Esophagus squamous epithelium (tissue), 5 donors: ENCODE data around the gene FBXO5. TPM values are rescaled to one million over a fixed set of nuclear protein-coding genes. Genes with fewer than 3 reads are reported as not detected.

Experiments used
- DNase-seq: peaks from one replicate; lab custom pipeline; 2025; lab: John Stamatoyannopoulos, UW
- H3K27ac ChIP-seq, 4 donors: fragments of 200-600 bp; sonication (generic); one replicate each; pipeline ENCODE4 v1.5.1; 2016 to 2019; ENCODE audit warnings: mild to moderate bottlenecking in 1 of 4
- H3K27me3 ChIP-seq, 4 donors: fragments of 200-600 bp; sonication (generic); 1 replicate in 3 of 4; 2 replicates in 1 of 4; pipeline versions ENCODE4 v1.5.1 to v1.6.0; 2017 to 2021; ENCODE audit warnings: antibody characterized with exemption in 1 of 4
- H3K36me3 ChIP-seq, 3 donors: fragments of 200-600 bp; sonication (generic); one replicate each; pipeline ENCODE4 v1.5.1; 2016 to 2019
- H3K4me1 ChIP-seq, 3 donors: fragments of 200-600 bp; sonication (generic); one replicate each; pipeline ENCODE4 v1.5.1; 2017 to 2019
- H3K4me3 ChIP-seq, 4 donors: fragments of 200-600 bp; sonication (generic); 1 replicate in 3 of 4; 2 replicates in 1 of 4; pipeline ENCODE4 v1.5.1; 2016 to 2019; ENCODE audit warnings: mild to moderate bottlenecking in 2 of 4, moderate library complexity in 1 of 4
- H3K9me3 ChIP-seq, 3 donors: fragments of 200-600 bp; sonication (generic); one replicate each; pipeline ENCODE4 v1.5.1; 2016 to 2019
- POLR2A ChIP-seq, 4 donors: fragments of 450-650 bp; IDR thresholded peaks; one replicate each; pipeline ENCODE4 v1.6.1; 2017; ENCODE audit warnings: antibody characterized with exemption in 4 of 4, mild to moderate bottlenecking in 4 of 4, moderate library complexity in 3 of 4
- WGBS, 2 donors: methylation state at CpG; one replicate each; pipeline ENCODE4 v1.1.5; 2018; 5-methylcytosine and 5-hydroxymethylcytosine counted together
- intact Hi-C: fragments of 100-400 bp; cut with DNase I; formaldehyde crosslinking; loops from one replicate; pipeline ENCODE4 v1.15.0; 2022
- total RNA-seq, 4 donors: library from RNA; depleted of rRNA; stranded (reverse); fragments of >200 nt; gene quantifications; one replicate each; pipeline ENCODE4 v1.1.0, GENCODE V29; 2016
- TF ChIP-seq, protein P1 (sequence below), 6 experiments: fragments of 450-650 bp in 4 of 6; fragments of 200-600 bp in 2 of 6; sonication (generic) in 2 of 6; IDR thresholded peaks; one replicate each; pipeline ENCODE4 v1.5.1; 2016 to 2019; ENCODE audit warnings: antibody characterized with exemption in 6 of 6, mild to moderate bottlenecking in 4 of 6, moderate library complexity in 4 of 6
- donor health status: DM: yes; HTN: yes; CAD: no.

FBXO5 gene
- total RNA-seq, 4 donors from 2014 or later, result 2.7 to 9.4 (median 7.3) TPM

DNA sequence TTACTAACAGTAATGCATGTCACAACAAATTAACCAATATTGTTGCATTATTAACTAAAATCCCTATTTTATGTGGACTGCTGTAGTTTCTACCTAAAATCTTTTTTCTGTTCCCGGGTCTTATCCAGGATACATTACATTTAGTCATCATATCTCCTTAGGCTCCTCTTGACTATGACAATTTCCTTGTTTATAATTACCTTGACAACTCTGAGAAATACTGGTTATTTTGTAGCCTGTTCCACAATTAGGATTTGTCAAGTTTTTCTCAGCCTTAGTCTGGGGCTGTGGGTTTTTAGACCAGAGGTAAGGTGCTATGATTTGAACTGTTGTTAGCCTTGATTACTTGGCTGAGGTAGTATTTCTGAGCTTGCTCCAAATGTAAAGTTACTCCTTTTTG, 3.7 kb downstream of the FBXO5 start:
- TF ChIP-seq POLR2A (IDR thresholded peaks at IDR 0.05), result no peak
- TF ChIP-seq, protein P1, sequence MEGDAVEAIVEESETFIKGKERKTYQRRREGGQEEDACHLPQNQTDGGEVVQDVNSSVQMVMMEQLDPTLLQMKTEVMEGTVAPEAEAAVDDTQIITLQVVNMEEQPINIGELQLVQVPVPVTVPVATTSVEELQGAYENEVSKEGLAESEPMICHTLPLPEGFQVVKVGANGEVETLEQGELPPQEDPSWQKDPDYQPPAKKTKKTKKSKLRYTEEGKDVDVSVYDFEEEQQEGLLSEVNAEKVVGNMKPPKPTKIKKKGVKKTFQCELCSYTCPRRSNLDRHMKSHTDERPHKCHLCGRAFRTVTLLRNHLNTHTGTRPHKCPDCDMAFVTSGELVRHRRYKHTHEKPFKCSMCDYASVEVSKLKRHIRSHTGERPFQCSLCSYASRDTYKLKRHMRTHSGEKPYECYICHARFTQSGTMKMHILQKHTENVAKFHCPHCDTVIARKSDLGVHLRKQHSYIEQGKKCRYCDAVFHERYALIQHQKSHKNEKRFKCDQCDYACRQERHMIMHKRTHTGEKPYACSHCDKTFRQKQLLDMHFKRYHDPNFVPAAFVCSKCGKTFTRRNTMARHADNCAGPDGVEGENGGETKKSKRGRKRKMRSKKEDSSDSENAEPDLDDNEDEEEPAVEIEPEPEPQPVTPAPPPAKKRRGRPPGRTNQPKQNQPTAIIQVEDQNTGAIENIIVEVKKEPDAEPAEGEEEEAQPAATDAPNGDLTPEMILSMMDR (IDR thresholded peaks at IDR 0.05), result no peak
- 50 to 54% methylated on average over 1 of the region's 1 CpG for WGBS, 2 donors
- no peaks in the 10 kb centered on the region for H3K9me3 ChIP-seq
- H3K4me3 ChIP-seq, result no peak overlapping the region
- H3K27ac ChIP-seq, result no peak overlapping the region
- H3K4me1 ChIP-seq, result peaks cover 10 to 38% (median 12%) of the 10 kb centered on the region in 3 donors
- no peaks in the 10 kb centered on the region for H3K27me3 ChIP-seq
- peaks cover 0 to 9% (median 0%) of the 10 kb centered on the region in 3 donors for H3K36me3 ChIP-seq
- no peak for DNase-seq
- intact Hi-C loops, result no loop called here

DNA sequence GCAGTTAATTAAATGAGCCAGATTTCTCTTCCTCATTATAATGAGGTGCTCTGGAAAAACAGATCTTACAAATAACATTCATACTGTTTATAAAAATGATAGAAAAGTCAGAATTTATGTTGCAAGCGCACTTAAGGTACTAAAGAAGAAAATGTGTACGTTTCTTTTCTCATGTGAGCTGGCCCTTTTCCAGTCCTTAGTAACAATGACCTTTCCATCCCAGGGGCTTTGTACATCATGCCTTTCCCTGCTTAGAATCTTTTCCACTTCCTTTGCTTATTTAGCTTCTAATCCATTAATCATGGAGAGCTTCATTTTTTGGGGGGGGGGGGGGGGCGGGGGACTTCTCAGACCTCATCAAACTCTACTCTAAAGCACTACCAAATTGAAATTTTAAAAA, 4.8 kb downstream of the FBXO5 start:
- Histone ChIP-seq H3K4me3 (no peak overlapping the region), H3K27ac (no peak overlapping the region), H3K4me1 (peaks cover 10 to 32% (median 12%) of the 10 kb centered on the region in 3 donors), H3K9me3 (no peaks in the 10 kb centered on the region), H3K27me3 (no peaks in the 10 kb centered on the region), H3K36me3 (peaks cover 0 to 19% (median 0%) of the 10 kb centered on the region in 3 donors)
- 51 to 58% methylated on average over 3 of the region's 3 CpGs for WGBS, 2 donors
- TF ChIP-seq POLR2A (IDR thresholded peaks at IDR 0.05), result no peak
- TF ChIP-seq, protein P1 (IDR thresholded peaks at IDR 0.05), result no peak
- intact Hi-C loops, result no loop called here
- DNase-seq, result no peak

DNA sequence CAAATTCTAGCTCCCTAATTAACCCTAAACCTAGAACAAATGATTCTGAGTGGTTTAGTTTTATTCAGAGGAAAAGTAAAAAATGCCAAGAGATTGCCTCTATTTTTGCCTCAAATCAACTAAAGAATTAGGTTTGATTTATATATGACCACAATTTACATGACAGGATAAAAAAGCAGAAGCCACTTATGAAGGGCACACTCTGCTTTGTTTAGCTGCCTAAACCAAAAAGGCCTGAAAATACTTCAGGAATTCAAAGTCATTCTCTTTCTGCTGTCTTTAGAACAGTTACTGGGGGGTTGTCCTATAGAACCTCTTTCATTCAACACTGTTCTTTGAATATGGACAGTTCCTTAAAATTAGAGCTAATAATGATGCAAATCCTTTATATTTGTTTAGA, 5.3 kb downstream of the FBXO5 start:
- intact Hi-C loops, result no loop called here
- Histone ChIP-seq H3K36me3 (peaks cover 0 to 24% (median 0%) of the 10 kb centered on the region in 3 donors), H3K27ac (no peak overlapping the region)

DNA sequence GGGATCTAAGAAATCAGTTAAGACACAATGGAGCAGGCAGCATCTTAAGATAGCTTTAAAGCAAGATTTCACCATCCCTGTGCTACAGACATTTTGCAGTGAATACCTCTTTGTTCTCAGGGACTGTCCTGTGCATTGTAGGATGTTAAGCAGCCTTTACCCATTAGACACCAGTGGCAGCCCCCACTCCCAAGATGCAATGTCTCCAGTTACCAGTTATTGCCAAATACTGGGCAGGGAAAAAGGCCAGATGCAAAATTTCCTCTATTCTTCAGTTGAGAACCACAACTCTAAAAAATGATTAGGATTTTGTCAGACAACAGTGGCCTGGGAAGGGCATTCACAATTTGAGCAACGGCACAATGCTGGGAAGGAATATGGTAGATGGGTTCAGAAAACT, 6.1 kb downstream of the FBXO5 start:
- Histone ChIP-seq H3K27ac (no peak overlapping the region), H3K9me3 (no peaks in the 10 kb centered on the region), H3K4me3 (no peak overlapping the region), H3K4me1 (peaks cover 0 to 21% (median 1%) of the 10 kb centered on the region in 3 donors), H3K27me3 (no peaks in the 10 kb centered on the region), H3K36me3 (peaks cover 0 to 32% (median 0%) of the 10 kb centered on the region in 3 donors)
- intact Hi-C loops, result no loop called here
- no peak for DNase-seq
- no peak for TF ChIP-seq POLR2A (IDR thresholded peaks at IDR 0.05)
- TF ChIP-seq, protein P1 (IDR thresholded peaks at IDR 0.05), result no peak
- 84 to 87% methylated on average over 1 of the region's 1 CpG for WGBS, 2 donors

More for the DNA sequence above, 5.3 kb downstream of the FBXO5 start:
- Histone ChIP-seq H3K27me3 (no peaks in the 10 kb centered on the region), H3K9me3 (no peaks in the 10 kb centered on the region), H3K4me1 (peaks cover 8 to 29% (median 10%) of the 10 kb centered on the region in 3 donors), H3K4me3 (no peak overlapping the region)
- TF ChIP-seq, protein P1 (IDR thresholded peaks at IDR 0.05), result no peak
- no peak for TF ChIP-seq POLR2A (IDR thresholded peaks at IDR 0.05)
- DNase-seq, result no peak

DNA sequence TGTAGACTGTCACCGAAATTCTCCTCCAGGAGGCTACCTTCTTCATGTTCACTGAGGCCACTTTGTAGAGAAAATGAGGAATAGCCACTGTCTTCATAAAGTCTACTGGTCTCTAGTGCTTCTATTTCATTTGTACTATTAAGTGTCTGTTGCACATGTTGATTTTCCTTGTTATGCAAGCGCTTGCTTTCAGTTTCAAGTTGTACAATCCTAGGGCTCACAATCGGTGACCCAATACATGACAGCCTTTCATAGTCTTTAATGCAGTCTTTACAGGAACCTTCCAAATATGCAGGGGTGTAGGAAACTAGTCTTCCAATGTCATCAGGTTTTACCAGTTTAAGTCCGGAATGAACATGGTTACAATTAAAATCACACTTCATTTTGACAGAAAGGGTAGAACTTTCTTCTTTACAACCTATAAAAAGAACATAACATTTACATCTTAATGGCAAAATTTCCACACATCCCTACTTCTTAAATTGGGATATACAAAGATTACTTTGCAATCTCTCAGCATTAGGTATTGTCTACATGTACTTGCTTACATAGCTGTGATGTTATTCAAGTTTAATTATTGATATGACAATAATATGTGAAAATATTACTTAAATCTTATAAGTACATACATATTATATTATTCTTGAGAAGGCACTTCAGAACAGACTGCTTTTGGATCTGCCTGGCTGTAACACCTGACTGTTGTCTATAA, 7.5 kb downstream of the FBXO5 start:
- H3K27me3 ChIP-seq, result no peaks in the 10 kb centered on the region
- no peak for DNase-seq
- H3K4me3 ChIP-seq, result no peak overlapping the region
- no peaks in the 10 kb centered on the region for H3K9me3 ChIP-seq
- H3K36me3 ChIP-seq, result peaks cover 0 to 46% (median 0%) of the 10 kb centered on the region in 3 donors
- 76 to 80% methylated on average over 4 of the region's 4 CpGs for WGBS, 2 donors
- intact Hi-C loops, result no loop called here
- H3K27ac ChIP-seq, result no peak overlapping the region
- TF ChIP-seq, protein P1 (IDR thresholded peaks at IDR 0.05), result no peak
- TF ChIP-seq POLR2A (IDR thresholded peaks at IDR 0.05), result no peak
- peaks cover 0 to 7% (median 0%) of the 10 kb centered on the region in 3 donors for H3K4me1 ChIP-seq
